Heart left ventricle (tissue), 16 donors: ENCODE measurements around the gene ISG15. TPM values are rescaled to one million over a fixed set of nuclear protein-coding genes. Genes with fewer than 3 reads are reported as not detected.

ENCODE experiments used
- ATAC-seq, 4 donors: fragments of 200-7000 bp; cut with Tn5 transposase; one replicate each; pipeline ENCODE4 v1.9.1; 2020 to 2022; ENCODE audit warnings: moderate library complexity in 4 of 4, mild to moderate bottlenecking in 3 of 4, moderate number of reproducible peaks in 1 of 4
- DNase-seq, 5 donors: peaks; one replicate each; pipeline ENCODE4 v3.0.0-alpha.2; 2020
- H3K27ac ChIP-seq, 12 donors: fragments of 200-600 bp; sonication (generic) in 4 of 12; one replicate each; pipeline versions ENCODE4 v1.5.0 to v1.8.0; 2016 to 2022; ENCODE audit warnings: mild to moderate bottlenecking in 2 of 12
- H3K27me3 ChIP-seq, 9 donors: fragments of 200-600 bp; sonication (generic) in 2 of 9; one replicate each; pipeline versions ENCODE4 v1.5.1 to v1.8.0; 2016 to 2022; ENCODE audit warnings: mild to moderate bottlenecking in 3 of 9
- H3K36me3 ChIP-seq, 9 donors: fragments of 200-600 bp; sonication (generic) in 2 of 9; one replicate each; pipeline versions ENCODE4 v1.5.0 to v1.8.0; 2018 to 2022; ENCODE audit warnings: mild to moderate bottlenecking in 2 of 9
- H3K4me1 ChIP-seq, 12 donors: fragments of 200-600 bp; sonication (generic) in 4 of 12; one replicate each; pipeline versions ENCODE4 v1.5.0 to v1.8.0; 2016 to 2022; ENCODE audit warnings: mild to moderate bottlenecking in 3 of 12
- H3K4me3 ChIP-seq, 12 donors: fragments of 200-600 bp; sonication (generic) in 4 of 12; one replicate each; pipeline versions ENCODE4 v1.5.0 to v1.8.0; 2017 to 2022; ENCODE audit warnings: mild to moderate bottlenecking in 9 of 12, moderate library complexity in 4 of 12
- H3K9me3 ChIP-seq, 12 donors: fragments of 200-600 bp; sonication (generic) in 4 of 12; one replicate each; pipeline versions ENCODE4 v1.5.0 to v1.8.0; 2016 to 2022; ENCODE audit warnings: mild to moderate bottlenecking in 1 of 12
- POLR2A ChIP-seq, 2 donors: fragments of 450-650 bp; IDR thresholded peaks; one replicate each; pipeline ENCODE4 v1.6.1; 2017; ENCODE audit warnings: antibody characterized with exemption in 2 of 2, mild to moderate bottlenecking in 2 of 2, moderate library complexity in 2 of 2
- WGBS, 4 donors: extraction: QIAGEN DNeasy Blood & Tissue Kit in 2 of 4; methylation state at CpG; one replicate each; pipeline versions ENCODE4 v1.1.5 to v1.1.7; 2013 to 2018; 5-methylcytosine and 5-hydroxymethylcytosine counted together
- intact Hi-C, 10 donors: fragments of 100-400 bp; cut with DNase I; formaldehyde crosslinking; loops; one replicate each; pipeline versions ENCODE4 v1.11.1 to v1.14.2; 2022
- polyA plus RNA-seq, 2 donors: library from polyadenylated mRNA; stranded (reverse); fragments of 200-250 nt; gene quantifications; one replicate each; pipeline ENCODE4 v1.2.3, GENCODE V29; 2013
- total RNA-seq, 9 donors: library from RNA; depleted of rRNA in 2 of 9; stranded (reverse); fragments of >200 nt in 2 of 9; fragmentation: NEBNext Ultra II Directional in 3 of 9; extraction: Animal tissue kit (Norgen Biotek cat#: 25700) in 3 of 9; gene quantifications; one replicate each; pipeline versions ENCODE4 v1.1.0 to v1.2.4, GENCODE V29; 2016 to 2023
- TF ChIP-seq, protein P1 (sequence below), 12 donors: fragments of 200-600 bp; sonication (generic) in 4 of 12; IDR thresholded peaks; one replicate each; pipeline versions ENCODE4 v1.5.0 to v1.8.0; 2018 to 2022; ENCODE audit warnings: antibody characterized with exemption in 12 of 12, mild to moderate bottlenecking in 5 of 12
- donor health status: ischemic (EF 13 %, LVEDD 7.1; RV severe dilation, severe dysfunction).
- donor health status: healthy with polysubstance abuse.
- donor health status: DM: no; HTN: yes; CAD: no.
- donor health status: DM: no; HTN: no; CAD: no.
- donor health status: ischemic (EF 25% LVEDD 6.9; RV normal size, moderate dysfunction).
- donor health status: ischemic (EF 25% LVEDD 5.7; RV mildly dilated, moderate dysfunction).
- donor health status: healthy.
- donor health status: DM: yes; HTN: yes; CAD: no.
- donor health status: ischemic (EF 35%, LVEDD 5.7; RV mildly dilated, moderate dysfunction).
- donor health status: nonischemic (EF 11% LVEDD 7.7; RV severe dilation, severe dysfunction).
- donor health status: DM: yes; HTN: yes; CAD: no.
- donor health status: PGD.
- donor health status: ischemic (EF 29% LVEDD 5.4; RV normal size, mild dysfunction).
- donor health status: nonischemic (EF 23%, LVEDD 6.1; RV moderate dilation, normal function).

The ISG15 gene
- total and polyA plus RNA-seq, 11 donors, result 17.0 to 189 (median 34.4) TPM

DNA sequence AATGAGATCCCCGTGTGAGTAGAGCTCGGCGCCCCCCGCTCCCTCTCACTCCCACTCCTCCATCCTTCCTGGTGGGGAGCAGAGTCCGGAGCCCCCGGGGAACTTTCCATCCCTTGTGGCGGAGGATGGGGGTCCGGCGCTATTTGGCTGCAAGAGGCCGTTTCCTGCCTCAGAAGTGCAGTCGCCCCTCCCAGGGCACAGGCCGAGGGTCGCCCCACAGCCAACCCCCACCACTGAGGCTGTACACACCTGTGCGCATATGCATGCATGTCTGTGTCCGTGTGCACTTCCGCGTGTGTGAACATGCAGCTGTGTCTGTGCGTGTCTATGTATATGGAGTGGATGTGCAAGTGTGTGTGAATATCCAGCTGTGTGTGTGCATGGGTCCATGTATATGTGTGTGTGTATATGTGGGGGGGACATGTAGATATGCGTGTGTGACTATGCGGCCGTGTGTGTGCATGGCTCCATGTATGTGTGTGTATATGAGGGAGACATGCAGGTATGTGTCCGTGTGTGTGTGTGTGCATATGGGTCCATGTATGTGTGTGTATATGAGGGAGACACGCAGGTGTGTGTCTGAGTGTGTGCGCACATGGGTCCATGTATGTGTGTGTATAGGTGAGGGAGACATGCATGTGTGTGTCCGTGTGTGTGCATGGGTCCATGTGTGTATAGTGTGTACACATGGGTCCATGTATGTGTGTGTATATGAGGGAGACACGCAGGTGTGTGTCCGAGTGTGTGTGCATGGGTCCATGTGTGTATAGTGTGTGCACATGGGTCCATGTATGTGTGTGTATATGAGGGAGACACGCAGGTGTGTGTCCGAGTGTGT lies 38.9 kb downstream of the ISG15 start:
- peaks cover 0 to 5% (median 0%) of the 10 kb centered on the region in 9 donors for H3K27me3 ChIP-seq
- H3K9me3 ChIP-seq, result no peaks in the 10 kb centered on the region
- no peak for ATAC-seq
- no peak for DNase-seq
- H3K4me1 ChIP-seq, result no peaks in the 10 kb centered on the region
- peaks cover 0 to 37% (median 3%) of the 10 kb centered on the region in 9 donors for H3K36me3 ChIP-seq
- H3K4me3 ChIP-seq, result no peak overlapping the region
- WGBS, 4 donors, result 93 to 95% (median 94%) methylated on average over 28 to 29 of the region's 29 CpGs
- intact Hi-C loops, result no loop called here
- no peak overlapping the region for H3K27ac ChIP-seq
- no peak for TF ChIP-seq POLR2A (IDR thresholded peaks at IDR 0.05)
- TF ChIP-seq, protein P1, sequence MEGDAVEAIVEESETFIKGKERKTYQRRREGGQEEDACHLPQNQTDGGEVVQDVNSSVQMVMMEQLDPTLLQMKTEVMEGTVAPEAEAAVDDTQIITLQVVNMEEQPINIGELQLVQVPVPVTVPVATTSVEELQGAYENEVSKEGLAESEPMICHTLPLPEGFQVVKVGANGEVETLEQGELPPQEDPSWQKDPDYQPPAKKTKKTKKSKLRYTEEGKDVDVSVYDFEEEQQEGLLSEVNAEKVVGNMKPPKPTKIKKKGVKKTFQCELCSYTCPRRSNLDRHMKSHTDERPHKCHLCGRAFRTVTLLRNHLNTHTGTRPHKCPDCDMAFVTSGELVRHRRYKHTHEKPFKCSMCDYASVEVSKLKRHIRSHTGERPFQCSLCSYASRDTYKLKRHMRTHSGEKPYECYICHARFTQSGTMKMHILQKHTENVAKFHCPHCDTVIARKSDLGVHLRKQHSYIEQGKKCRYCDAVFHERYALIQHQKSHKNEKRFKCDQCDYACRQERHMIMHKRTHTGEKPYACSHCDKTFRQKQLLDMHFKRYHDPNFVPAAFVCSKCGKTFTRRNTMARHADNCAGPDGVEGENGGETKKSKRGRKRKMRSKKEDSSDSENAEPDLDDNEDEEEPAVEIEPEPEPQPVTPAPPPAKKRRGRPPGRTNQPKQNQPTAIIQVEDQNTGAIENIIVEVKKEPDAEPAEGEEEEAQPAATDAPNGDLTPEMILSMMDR (IDR thresholded peaks at IDR 0.05), result no peak

DNA sequence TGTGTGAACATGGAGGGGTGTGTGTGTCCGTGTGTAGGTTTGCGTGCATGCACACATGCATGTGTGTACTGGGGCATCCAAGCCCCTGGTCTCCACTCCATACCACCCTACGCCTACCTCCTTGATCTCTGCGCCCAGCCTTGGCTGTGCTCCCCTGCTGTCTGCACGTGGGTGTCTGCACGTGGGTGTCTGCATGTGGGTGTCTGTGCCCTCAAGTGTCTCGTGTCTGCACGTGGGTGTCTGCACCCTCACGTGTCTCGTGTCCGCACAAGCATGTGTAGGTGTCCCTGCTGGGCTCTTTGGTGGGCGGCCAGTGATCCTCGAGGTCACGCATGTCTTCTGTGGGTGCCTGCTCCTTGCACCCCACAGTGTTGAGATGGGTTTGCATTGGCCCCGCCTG lies 39.7 kb downstream of the ISG15 start:
- Histone ChIP-seq H3K27ac (no peak overlapping the region), H3K4me1 (peaks cover 0 to 1% (median 0%) of the 10 kb centered on the region in 12 donors), H3K9me3 (no peaks in the 10 kb centered on the region), H3K4me3 (no peak overlapping the region), H3K27me3 (peaks cover 0 to 7% (median under 1%) of the 10 kb centered on the region in 9 donors), H3K36me3 (peaks cover 0 to 32% (median 0%) of the 10 kb centered on the region in 9 donors)
- no peak for ATAC-seq
- intact Hi-C loops, result no loop called here
- WGBS, 4 donors, result 94 to 100% (median 95%) methylated on average over 7 to 15 of the region's 15 CpGs
- DNase-seq, result no peak
- TF ChIP-seq, protein P1 (IDR thresholded peaks at IDR 0.05), result no peak
- TF ChIP-seq POLR2A (IDR thresholded peaks at IDR 0.05), result no peak

DNA sequence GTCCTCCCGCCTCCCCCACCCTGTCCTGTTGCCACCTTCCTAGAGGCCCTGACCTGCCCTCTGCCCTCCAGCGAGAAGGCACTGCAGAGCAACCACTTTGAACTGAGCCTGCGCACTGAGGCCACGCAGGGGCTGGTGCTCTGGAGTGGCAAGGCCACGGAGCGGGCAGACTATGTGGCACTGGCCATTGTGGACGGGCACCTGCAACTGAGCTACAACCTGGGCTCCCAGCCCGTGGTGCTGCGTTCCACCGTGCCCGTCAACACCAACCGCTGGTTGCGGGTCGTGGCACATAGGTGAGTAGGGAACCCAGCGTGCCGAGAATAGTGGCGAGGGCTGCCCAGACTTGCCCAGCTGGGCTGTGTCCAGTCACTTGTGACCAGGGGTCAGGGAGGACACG lies 40.4 kb downstream of the ISG15 start:
- peaks cover 0 to 8% (median under 1%) of the 10 kb centered on the region in 12 donors for H3K4me1 ChIP-seq
- TF ChIP-seq, protein P1 (IDR thresholded peaks at IDR 0.05), result no peak
- no peak for TF ChIP-seq POLR2A (IDR thresholded peaks at IDR 0.05)
- no peak overlapping the region for H3K4me3 ChIP-seq
- no peak overlapping the region for H3K27ac ChIP-seq
- 95 to 98% (median 96%) methylated on average over 12 to 18 of the region's 18 CpGs for WGBS, 4 donors
- peaks cover 0 to 32% (median 0%) of the 10 kb centered on the region in 9 donors for H3K36me3 ChIP-seq
- ATAC-seq (no peak), DNase-seq (no peak)
- H3K9me3 ChIP-seq, result no peaks in the 10 kb centered on the region
- H3K27me3 ChIP-seq, result peaks cover 0 to 13% (median 7%) of the 10 kb centered on the region in 9 donors
- intact Hi-C loops, result no loop called here

DNA sequence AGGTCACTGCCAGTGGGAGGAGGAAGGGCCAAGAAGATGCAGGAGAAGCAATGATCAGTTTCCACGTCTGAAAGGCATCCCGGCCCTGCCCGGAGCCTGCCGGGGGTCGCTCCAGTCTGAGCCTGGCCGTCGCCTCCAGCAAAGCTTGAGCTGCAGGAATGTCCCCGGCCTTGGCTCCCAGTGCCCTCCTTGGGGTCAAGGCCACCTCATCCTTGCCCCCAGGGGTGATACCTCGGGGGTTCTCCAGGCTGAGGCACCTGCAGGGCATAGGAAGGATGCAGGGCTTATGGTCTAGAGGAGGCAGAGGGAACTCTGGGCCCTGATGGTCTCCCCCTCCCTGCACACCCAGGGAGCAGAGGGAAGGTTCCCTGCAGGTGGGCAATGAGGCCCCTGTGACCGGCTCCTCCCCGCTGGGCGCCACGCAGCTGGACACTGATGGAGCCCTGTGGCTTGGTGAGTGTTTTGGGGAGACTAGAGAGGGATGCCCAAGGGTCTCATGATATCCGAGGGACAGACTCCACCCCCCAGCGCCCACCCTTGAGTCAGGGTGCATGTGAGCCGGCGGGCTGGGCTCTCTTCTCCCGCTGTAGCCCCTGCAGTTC lies 40.9 kb downstream of the ISG15 start:
- DNase-seq, result no peak
- peaks cover 0 to 31% (median 0%) of the 10 kb centered on the region in 9 donors for H3K36me3 ChIP-seq
- no peaks in the 10 kb centered on the region for H3K9me3 ChIP-seq
- ATAC-seq, result no peak
- intact Hi-C loops, result no loop called here
- no peak overlapping the region for H3K4me3 ChIP-seq
- peaks cover 0 to 13% (median 5%) of the 10 kb centered on the region in 12 donors for H3K4me1 ChIP-seq
- WGBS, 4 donors, result 94 to 100% (median 95%) methylated on average over 4 to 18 of the region's 18 CpGs
- no peak for TF ChIP-seq POLR2A (IDR thresholded peaks at IDR 0.05)
- TF ChIP-seq, protein P1 (IDR thresholded peaks at IDR 0.05), result no peak
- H3K27me3 ChIP-seq, result peaks cover 0 to 18% (median 7%) of the 10 kb centered on the region in 9 donors
- no peak overlapping the region for H3K27ac ChIP-seq
